Hepatocyte (in vitro differentiated cells): ENCODE measurements around the gene PSMD12. TPM values are rescaled to one million over a fixed set of nuclear protein-coding genes. Genes with fewer than 3 reads are reported as not detected.

Experiments
- DNase-seq: peaks from one replicate; pipeline ENCODE4 v3.0.0-alpha.2; 2016; ENCODE audit warnings: low spot score
- H2AFZ ChIP-seq: fragments of 200-600 bp; sonication (generic); 2 replicates; pipeline ENCODE4 v1.6.0; 2016; ENCODE audit warnings: antibody characterized with exemption, mild to moderate bottlenecking
- H3K27ac ChIP-seq: fragments of 200-600 bp; sonication (generic); 2 replicates; pipeline ENCODE4 v1.5.1; 2016; ENCODE audit warnings: mild to moderate bottlenecking
- H3K27me3 ChIP-seq: fragments of 200-600 bp; sonication (generic); 2 replicates; pipeline ENCODE4 v1.6.1; 2016
- H3K36me3 ChIP-seq: fragments of 200-600 bp; sonication (generic); replicated peaks from 2 replicates; pipeline ENCODE4 v1.5.1; 2016; ENCODE audit warnings: low read depth; ENCODE audit not compliant: insufficient read depth
- H3K4me1 ChIP-seq: fragments of 200-600 bp; sonication (generic); 2 replicates; pipeline ENCODE4 v1.5.1; 2016; ENCODE audit warnings: mild to moderate bottlenecking, moderate library complexity; ENCODE audit not compliant: insufficient read depth
- H3K4me2 ChIP-seq: fragments of 200-600 bp; sonication (generic); 2 replicates; pipeline ENCODE4 v1.6.0; 2016
- H3K4me3 ChIP-seq: fragments of 200-600 bp; sonication (generic); 2 replicates; pipeline ENCODE4 v1.5.1; 2016; ENCODE audit warnings: mild to moderate bottlenecking
- H3K79me2 ChIP-seq: fragments of 200-600 bp; sonication (generic); 2 replicates; pipeline ENCODE4 v1.6.0; 2017; ENCODE audit warnings: mild to moderate bottlenecking
- H3K9me2 ChIP-seq: fragments of 200-600 bp; sonication (generic); replicated peaks from 2 replicates; pipeline ENCODE4 v1.6.0; 2017; ENCODE audit warnings: mild to moderate bottlenecking; ENCODE audit not compliant: insufficient read depth
- H3K9me3 ChIP-seq: fragments of 200-600 bp; sonication (generic); 2 replicates; pipeline ENCODE4 v1.5.1; 2016; ENCODE audit warnings: low read depth, mild to moderate bottlenecking
- H4K20me1 ChIP-seq: fragments of 200-600 bp; sonication (generic); 2 replicates; pipeline ENCODE4 v1.6.0; 2016; ENCODE audit warnings: mild to moderate bottlenecking; ENCODE audit not compliant: insufficient read depth, poor library complexity, severe bottlenecking
- CTCF ChIP-seq: fragments of 200-600 bp; sonication (generic); IDR thresholded peaks from 2 replicates; pipeline ENCODE4 v1.5.1; 2016; ENCODE audit warnings: antibody characterized with exemption, mild to moderate bottlenecking; ENCODE audit not compliant: poor library complexity
- EZH2 ChIP-seq: fragments of 200-600 bp; sonication (generic); IDR thresholded peaks from 2 replicates; pipeline ENCODE4 v1.6.1; 2016; ENCODE audit warnings: antibody characterized with exemption, mild to moderate bottlenecking, borderline replicate concordance
- EZH2phosphoT487 ChIP-seq: fragments of 200-600 bp; sonication (generic); IDR thresholded peaks from one replicate; pipeline ENCODE4 v1.6.1; 2018; ENCODE audit warnings: antibody characterized with exemption, mild to moderate bottlenecking, low read depth, moderate library complexity; ENCODE audit not compliant: unreplicated experiment, severe bottlenecking
- WGBS: methylation state at CpG from one replicate; pipeline ENCODE4 v1.1.6; 2016; ENCODE audit warnings: low lambda C conversion rate; ENCODE audit errors: missing lambda C conversion rate; 5-methylcytosine and 5-hydroxymethylcytosine counted together
- polyA plus RNA-seq: library from polyadenylated mRNA; unstranded; fragments of >200 nt; fragmentation: Nextera tagmentation; extraction: Ambion mirVana; gene quantifications from 2 replicates; pipeline ENCODE4 v1.2.1, GENCODE V29; 2016
- total RNA-seq: library from RNA; depleted of rRNA; stranded (reverse); fragments of >200 nt; gene quantifications from 2 replicates; pipeline ENCODE4 v1.2.3, GENCODE V29; 2014

The PSMD12 gene
- total and polyA plus RNA-seq, 2 experiments from 2014 or later, result 28.4 to 65.3 TPM

- under 1% methylated on average over 57 of the region's 72 CpGs for WGBS
- Histone ChIP-seq H2AFZ (peak overlapping the region; percentile 95), H4K20me1 (no peaks in the 10 kb centered on the region), H3K27me3 (no peaks in the 10 kb centered on the region), H3K4me1 (peaks cover 3% of the 10 kb centered on the region), H3K36me3 (no peaks in the 10 kb centered on the region), H3K4me2 (peak overlapping the region; percentile 98), H3K4me3 (peak overlapping the region; percentile 99), H3K9me2 (no peaks in the 10 kb centered on the region), H3K9me3 (no peaks in the 10 kb centered on the region), H3K27ac (peak overlapping the region; percentile 94), H3K79me2 (peaks cover 22% of the 10 kb centered on the region)
- peak; percentile 92 for DNase-seq
- TF ChIP-seq EZH2 (no peak), CTCF (peak; percentile 66)
These were observed 12.3 kb upstream of the PSMD12 start for GRCh38 chr17:67378454-67379250.

GRCh38 chr17:67377488-67378453 lies 11.4 kb upstream of the PSMD12 start:
- Histone ChIP-seq H3K4me2 (peak overlapping the region; percentile 98), H3K9me2 (no peaks in the 10 kb centered on the region), H2AFZ (peak overlapping the region; percentile 95), H3K27ac (peak overlapping the region; percentile 94), H3K4me3 (peak overlapping the region; percentile 99), H3K36me3 (no peaks in the 10 kb centered on the region), H3K4me1 (peaks cover 3% of the 10 kb centered on the region), H3K79me2 (peaks cover 13% of the 10 kb centered on the region), H4K20me1 (no peaks in the 10 kb centered on the region), H3K27me3 (no peaks in the 10 kb centered on the region), H3K9me3 (no peaks in the 10 kb centered on the region)
- DNase-seq, result peak; percentile 74
- peak; percentile 45 for TF ChIP-seq CTCF
- TF ChIP-seq EZH2phosphoT487, result no peak
- no peak for TF ChIP-seq EZH2
- 1% methylated on average over 75 of the region's 100 CpGs for WGBS

GRCh38 chr17:67376737-67377487 lies 10.5 kb upstream of the PSMD12 start, which contains the start of gene PITPNC1:
TSS of gene PITPNC1 (plus strand) at chr17:67377281.
- no peaks in the 10 kb centered on the region for H3K9me2 ChIP-seq
- WGBS, result 1% methylated on average over 29 of the region's 56 CpGs
- TF ChIP-seq EZH2phosphoT487 (no peak), CTCF (no peak), EZH2 (no peak)

More at GRCh38 chr17:67376737-67377487, 10.5 kb upstream of the PSMD12 start, which contains the start of gene PITPNC1:
- Histone ChIP-seq H2AFZ (peak within 1 kb of the TSS; percentile 95), H3K4me3 (peak within 1 kb of the TSS; percentile 99), H3K27ac (peak within 1 kb of the TSS; percentile 94), H3K9me3 (no peaks in the 10 kb centered on the region), H3K4me1 (peaks cover 3% of the 10 kb centered on the region), H4K20me1 (no peaks in the 10 kb centered on the region), H3K36me3 (no peaks in the 10 kb centered on the region), H3K27me3 (no peaks in the 10 kb centered on the region), H3K4me2 (peak within 1 kb of the TSS; percentile 98), H3K79me2 (peaks cover 9% of the 10 kb centered on the region)
- DNase-seq, result peak; percentile 92
